ENCODE data around the gene CAMK2B. TPM values are rescaled to one million over a fixed set of nuclear protein-coding genes. Genes with fewer than 3 reads are reported as not detected.

CAMK2B gene
- total and polyA plus RNA-seq, 2 of the 13 experiments (the other 11 are each of a cell fraction or from before 2014, with no cell fraction given), result 0.27 to 0.48 TPM

GRCh38 chr7:44280636-44280992 lies 44.8 kb downstream of the CAMK2B start:
- H3K79me2 ChIP-seq (ENCODE audit: insufficient read depth, low read length), result no peaks in the 10 kb centered on the region
- no peak for FAIRE-seq
- WGBS (ENCODE audit: low lambda C conversion rate), result 3% methylated on average over 6 of the region's 8 CpGs
- peaks cover 9% of the 10 kb centered on the region; the same call in 1 of the 2 replicates for H3K4me1 ChIP-seq (ENCODE audit: insufficient read depth, low read length)
- no peak overlapping the region for H3K4me2 ChIP-seq (ENCODE audit: low read depth, low read length)
- no peak for DNase-seq (ENCODE audit: low spot score)
- intact Hi-C loops (cut with micrococcal nuclease; ENCODE audit: unreplicated experiment), result no loop called here
- peaks cover 15 to 62% of the 10 kb centered on the region in 2 experiments; a peak in 4 of 5 replicates for H3K27me3 ChIP-seq (ENCODE audit: control insufficient read depth in 1 of 2, insufficient read depth in 2 of 2, low read length in 2 of 2)
- H3K9me3 ChIP-seq (ENCODE audit: low read length), result no peaks in the 10 kb centered on the region
- no TSS peak for BruUV-seq (replicated peaks)
- no peak overlapping the region for H3K4me3 ChIP-seq (replicated peaks in 1 of 3; ENCODE audit: insufficient read depth in 1 of 3, low read depth in 2 of 3, low read length in 3 of 3)
- ATAC-seq, result no peak
- in situ Hi-C loops (cut with HindIII; ENCODE audit: extremely low pct_ligation_motif_present, low pct_unique_long_range_greater_than_20kb), result no loop called here
- no peak overlapping the region for H2AFZ ChIP-seq (ENCODE audit: low read length)
- H4K20me1 ChIP-seq (ENCODE audit: insufficient read depth, low read length), result peaks cover 3% of the 10 kb centered on the region; the same call in 1 of the 2 replicates
- H3K36me3 ChIP-seq (replicated peaks in 1 of 2; ENCODE audit: control insufficient read depth in 1 of 2, insufficient read depth in 2 of 2, low read length in 2 of 2), result no peaks in the 10 kb centered on the region
- ChIA-PET POLR2A (no interaction called here), CTCF (ENCODE audit: low intra/inter-chr PET ratio, low total read pairs) (no interaction called here)
- no peak overlapping the region for H3K27ac ChIP-seq (ENCODE audit: extremely low read length, insufficient read depth, low read length)
- H3K9ac ChIP-seq (ENCODE audit: insufficient read depth, low read depth, low read length), result no peak overlapping the region
- TF ChIP-seq SKIL (CRISPR knock-in tag; IDR thresholded peaks at IDR 0.05; ENCODE audit: borderline replicate concordance) (no peak), CBX1 (IDR thresholded peaks at IDR 0.05; ENCODE audit: low read depth) (no peak), ZNF121 (CRISPR knock-in tag; IDR thresholded peaks at IDR 0.05) (no peak), MNT (IDR thresholded peaks at IDR 0.05) (no peak), ZSCAN9 (CRISPR knock-in tag; IDR thresholded peaks at IDR 0.05; ENCODE audit: borderline replicate concordance) (no peak), HCFC1 (IDR thresholded peaks at IDR 0.05; ENCODE audit: low read depth, low read length) (no peak), ZBTB7B (CRISPR knock-in tag; IDR thresholded peaks at IDR 0.05) (no peak), FOXK2 (IDR thresholded peaks at IDR 0.05) (no peak), MIXL1 (CRISPR knock-in tag; IDR thresholded peaks at IDR 0.05) (no peak), ZGPAT (CRISPR knock-in tag; IDR thresholded peaks at IDR 0.05) (no peak), ZNF704 (CRISPR knock-in tag; IDR thresholded peaks at IDR 0.05; ENCODE audit: borderline replicate concordance) (no peak), ASH2L (IDR thresholded peaks at IDR 0.05; ENCODE audit: insufficient read length, low read depth, low read length) (no peak), KLF12 (CRISPR knock-in tag; IDR thresholded peaks at IDR 0.05; ENCODE audit: borderline replicate concordance) (no peak), ZNF530 (CRISPR knock-in tag; IDR thresholded peaks at IDR 0.05; ENCODE audit: low read depth) (no peak), U2AF1 (optimal IDR thresholded peaks at IDR 0.05; ENCODE audit: low read depth, low read length) (no peak), FOXM1 (CRISPR knock-in tag; IDR thresholded peaks at IDR 0.05) (no peak), ISX (CRISPR knock-in tag; conservative IDR thresholded peaks at IDR 0.05) (no peak)
